NB4 (cell line): ENCODE measurements around the gene CDH15.
A peak's percentile ranks its signal among the peaks of the same experiment; 100 is the strongest.

Source experiments
- DNase-seq: peaks from one replicate; pipeline ENCODE4 v3.0.0; 2010; ENCODE audit warnings: low read depth
- H3K4me3 ChIP-seq: one replicate; pipeline ENCODE4 v1.5.1; 2011; ENCODE audit warnings: mild to moderate bottlenecking, low read depth, low read length, moderate library complexity
- MYC ChIP-seq: IDR thresholded peaks from 2 replicates; pipeline ENCODE4 v1.6.1; 2011; ENCODE audit warnings: low read depth, low read length
- POLR2A ChIP-seq: IDR thresholded peaks from 2 replicates; pipeline ENCODE4 v1.6.1; 2011; ENCODE audit warnings: mild to moderate bottlenecking; ENCODE audit not compliant: insufficient read length; ENCODE audit errors: extremely low read depth
- TF ChIP-seq, protein P1 (sequence below): IDR thresholded peaks from one replicate; pipeline ENCODE4 v1.5.1; 2012; ENCODE audit warnings: low read depth, low read length
- TF ChIP-seq, protein P2 (sequence below): IDR thresholded peaks from 2 replicates; pipeline ENCODE4 v1.6.1; 2011; ENCODE audit warnings: low read depth, low read length

The CDH15 gene

DNA sequence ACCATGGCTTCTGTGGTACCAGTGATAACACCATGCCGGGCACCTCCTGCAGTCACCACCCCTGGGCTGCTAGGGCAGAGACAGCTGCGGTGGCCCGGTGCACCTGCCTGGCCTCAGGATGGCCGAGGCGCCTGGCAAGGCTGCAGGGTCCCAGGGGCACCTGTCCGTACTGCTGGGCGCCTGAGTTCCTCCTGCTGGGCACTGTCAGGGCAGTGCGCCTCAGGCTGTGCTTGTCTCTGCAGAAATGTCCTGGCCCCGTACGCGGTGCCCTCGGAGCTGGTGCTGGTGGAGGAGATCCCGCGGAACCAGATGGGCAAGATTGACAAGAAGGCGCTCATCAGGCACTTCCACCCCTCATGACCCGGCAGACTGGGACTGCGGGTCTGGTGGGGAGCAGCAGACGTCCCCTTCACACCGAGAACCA lies 17.7 kb upstream of the CDH15 start:
- TF ChIP-seq, protein P1, sequence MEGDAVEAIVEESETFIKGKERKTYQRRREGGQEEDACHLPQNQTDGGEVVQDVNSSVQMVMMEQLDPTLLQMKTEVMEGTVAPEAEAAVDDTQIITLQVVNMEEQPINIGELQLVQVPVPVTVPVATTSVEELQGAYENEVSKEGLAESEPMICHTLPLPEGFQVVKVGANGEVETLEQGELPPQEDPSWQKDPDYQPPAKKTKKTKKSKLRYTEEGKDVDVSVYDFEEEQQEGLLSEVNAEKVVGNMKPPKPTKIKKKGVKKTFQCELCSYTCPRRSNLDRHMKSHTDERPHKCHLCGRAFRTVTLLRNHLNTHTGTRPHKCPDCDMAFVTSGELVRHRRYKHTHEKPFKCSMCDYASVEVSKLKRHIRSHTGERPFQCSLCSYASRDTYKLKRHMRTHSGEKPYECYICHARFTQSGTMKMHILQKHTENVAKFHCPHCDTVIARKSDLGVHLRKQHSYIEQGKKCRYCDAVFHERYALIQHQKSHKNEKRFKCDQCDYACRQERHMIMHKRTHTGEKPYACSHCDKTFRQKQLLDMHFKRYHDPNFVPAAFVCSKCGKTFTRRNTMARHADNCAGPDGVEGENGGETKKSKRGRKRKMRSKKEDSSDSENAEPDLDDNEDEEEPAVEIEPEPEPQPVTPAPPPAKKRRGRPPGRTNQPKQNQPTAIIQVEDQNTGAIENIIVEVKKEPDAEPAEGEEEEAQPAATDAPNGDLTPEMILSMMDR, result no peak
- TF ChIP-seq, protein P2, sequence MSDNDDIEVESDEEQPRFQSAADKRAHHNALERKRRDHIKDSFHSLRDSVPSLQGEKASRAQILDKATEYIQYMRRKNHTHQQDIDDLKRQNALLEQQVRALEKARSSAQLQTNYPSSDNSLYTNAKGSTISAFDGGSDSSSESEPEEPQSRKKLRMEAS, result no peak
- no peak for TF ChIP-seq POLR2A
- TF ChIP-seq MYC, result no peak
- no peak for DNase-seq

DNA sequence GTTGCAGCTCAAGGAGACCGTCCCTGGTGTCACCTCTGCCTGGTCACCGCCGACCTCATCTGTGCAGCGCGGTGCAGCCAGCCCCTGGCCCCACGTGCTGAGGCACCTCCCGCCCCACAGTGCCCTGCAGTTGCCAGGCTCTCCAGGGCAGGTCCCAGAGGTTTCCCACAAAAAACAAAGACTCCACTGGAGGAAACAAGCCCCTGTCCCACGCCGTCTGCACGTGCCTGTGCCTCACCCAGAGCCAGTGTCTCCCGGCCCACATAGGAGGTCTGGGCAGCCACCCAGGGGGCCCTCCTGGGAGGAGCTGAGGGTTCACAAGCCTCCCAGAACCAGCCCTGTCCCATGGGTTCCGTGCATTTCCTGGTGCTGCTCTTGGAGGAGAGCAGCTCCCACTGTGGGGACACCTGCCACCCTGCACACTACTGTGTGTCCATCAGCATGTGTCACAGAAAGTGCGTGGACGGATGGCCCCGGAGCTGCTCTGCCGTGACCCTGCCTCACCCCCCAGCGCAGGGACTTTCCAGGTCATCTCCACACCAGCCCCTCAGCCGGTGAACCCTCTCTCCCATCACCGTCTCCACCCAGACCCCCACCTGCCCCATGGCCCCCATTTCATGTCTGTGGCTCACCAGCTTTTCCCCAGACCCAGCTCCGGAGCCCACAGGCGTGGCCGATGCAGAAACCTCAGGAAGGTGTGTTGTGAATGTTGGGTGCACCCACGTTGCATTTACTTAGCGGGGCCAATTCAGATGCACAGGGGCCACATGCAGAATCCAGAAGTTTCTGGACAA lies 17.0 kb upstream of the CDH15 start:
- H3K4me3 ChIP-seq, result no peak overlapping the region
- TF ChIP-seq MYC, result no peak
- TF ChIP-seq, protein P2, result no peak
- TF ChIP-seq, protein P1, result no peak
- no peak for TF ChIP-seq POLR2A
- DNase-seq, result no peak

More for the DNA sequence above, 17.7 kb upstream of the CDH15 start:
- no peak overlapping the region for H3K4me3 ChIP-seq

DNA sequence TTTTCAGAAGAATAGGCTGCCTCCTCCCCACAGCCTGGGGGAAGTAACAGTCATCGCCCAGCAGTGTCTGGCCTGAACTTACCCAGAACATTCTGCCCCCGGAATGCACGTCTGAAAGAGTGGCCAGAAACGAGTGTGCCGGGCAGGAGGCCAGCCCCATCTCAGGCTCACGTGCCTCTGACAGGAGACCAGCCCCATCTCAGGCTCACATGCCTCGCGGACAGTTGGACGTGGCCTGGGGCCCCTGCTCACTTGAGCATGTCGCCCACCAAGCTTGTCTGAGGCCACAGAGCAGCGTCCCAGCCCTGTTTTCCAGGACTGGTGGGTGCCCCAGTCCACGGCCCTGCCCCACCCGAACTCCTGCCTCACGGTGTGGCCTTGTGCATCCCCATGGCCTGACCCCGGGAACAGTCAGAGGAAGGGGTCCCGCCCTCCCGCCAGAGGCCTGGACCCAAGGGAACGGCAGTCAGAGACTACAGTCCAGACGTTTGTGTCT lies 16.3 kb upstream of the CDH15 start:
- TF ChIP-seq POLR2A (no peak), MYC (no peak)
- TF ChIP-seq, protein P2, result no peak
- no peak overlapping the region for H3K4me3 ChIP-seq
- DNase-seq, result no peak

DNA sequence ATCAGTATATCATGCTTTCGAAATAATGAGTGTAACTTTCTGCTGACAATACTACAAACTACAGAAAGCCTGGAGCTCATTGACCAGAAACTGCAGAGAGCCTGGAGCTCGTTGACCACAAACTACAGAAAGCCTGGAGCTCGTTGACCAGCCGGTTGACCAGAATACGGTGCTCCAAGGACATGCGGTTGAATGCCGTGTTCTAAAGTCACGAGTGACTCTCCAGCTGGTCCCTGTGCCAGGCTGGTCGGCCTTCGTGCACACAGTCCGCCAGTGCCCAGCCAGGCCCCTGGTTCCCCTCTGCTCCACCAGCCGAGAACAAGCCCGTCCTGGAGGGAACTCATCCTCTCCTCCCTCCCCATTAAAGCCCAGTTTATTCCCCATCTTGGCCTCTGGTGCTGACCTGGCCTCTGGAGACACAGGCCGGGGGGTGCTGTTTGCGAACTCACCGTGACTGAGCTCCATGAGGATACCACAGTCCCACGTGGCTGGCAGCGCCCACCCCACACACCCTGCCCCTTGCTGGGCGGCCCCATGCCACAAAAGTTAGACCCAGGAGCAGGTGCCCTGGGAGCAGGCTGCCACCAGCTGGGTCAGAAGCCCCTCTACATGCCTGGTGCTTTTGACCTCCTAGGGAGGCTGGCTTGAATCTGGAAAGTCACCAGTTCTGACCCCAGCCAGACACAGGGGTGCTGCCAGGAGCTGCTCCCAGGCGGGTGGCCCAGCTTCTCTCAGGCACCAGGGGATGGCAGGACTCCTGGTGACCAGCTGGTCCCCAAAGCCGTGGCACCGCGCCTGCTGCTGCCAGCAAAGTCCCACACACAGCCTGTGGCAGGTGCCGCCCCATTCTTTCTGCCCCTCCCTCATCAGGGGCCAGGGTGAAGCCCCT lies 15.5 kb upstream of the CDH15 start:
- no peak for DNase-seq
- TF ChIP-seq MYC (peak; percentile 10; the same call in 1 of the 2 replicates), POLR2A (no peak)
- H3K4me3 ChIP-seq, result no peak overlapping the region

DNA sequence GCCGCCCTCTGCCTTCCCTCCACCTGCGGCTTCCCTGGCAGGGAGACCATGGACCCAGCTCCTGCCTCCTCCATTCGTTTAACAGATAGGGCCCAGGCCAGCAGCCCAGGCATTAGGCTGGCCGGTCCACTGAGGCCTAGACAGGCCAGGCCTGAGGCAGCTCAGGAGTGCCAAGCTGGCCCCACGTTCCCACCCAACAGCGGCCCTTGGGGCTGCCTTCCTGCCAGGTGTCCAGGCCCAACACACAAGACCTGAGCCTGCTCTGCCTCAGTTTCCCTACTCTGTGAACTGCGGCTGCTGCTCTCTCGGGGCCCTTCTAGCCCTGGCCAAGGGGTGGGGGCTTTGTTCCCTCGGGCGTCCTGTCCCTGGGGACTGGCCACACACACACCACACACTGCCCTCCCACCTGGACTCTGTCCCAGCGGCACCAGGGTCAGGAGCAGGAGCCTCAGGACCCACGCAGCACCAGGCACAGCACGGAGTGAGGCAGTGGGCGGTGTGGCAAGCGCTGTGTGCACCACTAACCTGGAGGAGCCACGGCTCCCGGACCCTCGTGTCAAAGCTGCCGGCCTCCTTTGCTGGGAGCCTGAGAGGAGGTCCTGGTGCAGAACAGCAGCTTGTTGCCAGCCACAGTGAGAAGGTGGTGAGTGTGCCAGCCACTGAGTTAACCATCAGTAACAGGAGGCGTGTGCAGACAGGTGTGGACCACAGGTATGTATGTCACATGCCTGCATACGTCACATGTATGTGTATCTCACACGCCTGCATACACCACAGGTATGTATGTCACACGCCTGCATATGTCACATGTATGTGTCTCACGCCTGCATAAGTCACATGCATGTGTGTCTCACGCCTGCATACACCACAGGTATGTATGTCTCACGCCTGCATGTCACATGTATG lies 14.6 kb upstream of the CDH15 start:
- H3K4me3 ChIP-seq, result no peak overlapping the region
- TF ChIP-seq, protein P1, result no peak
- TF ChIP-seq, protein P2, result no peak
- TF ChIP-seq POLR2A (no peak), MYC (no peak)
- DNase-seq, result no peak

DNA sequence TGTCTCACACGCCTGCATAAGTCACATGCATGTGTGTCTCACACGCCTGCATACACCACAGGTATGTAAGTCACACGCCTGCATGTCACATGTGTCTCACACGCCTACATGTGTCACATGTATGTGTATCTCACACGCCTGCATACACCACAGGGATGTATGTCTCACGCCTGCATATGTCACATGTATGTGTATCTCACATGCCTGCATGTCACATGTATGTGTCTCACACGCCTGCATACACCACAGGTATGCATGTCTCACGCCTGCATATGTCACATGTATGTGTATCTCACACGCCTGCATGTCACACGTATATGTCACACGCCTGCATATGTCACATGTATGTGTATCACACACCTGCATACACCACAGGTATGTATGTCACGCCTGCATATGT lies 13.8 kb upstream of the CDH15 start:
- no peak overlapping the region for H3K4me3 ChIP-seq
- DNase-seq, result no peak
- TF ChIP-seq POLR2A (no peak), MYC (no peak)
- TF ChIP-seq, protein P2, result no peak
- TF ChIP-seq, protein P1, result no peak
